Activated CD4-positive, alpha-beta memory T cell treated with anti-CD3 and anti-CD28 coated beads for 36 hours (primary cell): ENCODE results near the gene ST8SIA4. TPM values are rescaled to one million over a fixed set of nuclear protein-coding genes. Genes with fewer than 3 reads are reported as not detected.
"Not testable (repeated sequence)": the region's sequence is repeated elsewhere in the genome, so short reads cannot be mapped to it uniquely, and the experiment has no call there.

Source experiments
- CTCF ChIA-PET: fragments of 350-600 bp; sonication (Branson Sonifier 250); formaldehyde crosslinking; loops from one replicate; lab custom pipeline; 2021; ENCODE audit warnings: antibody characterized with exemption, inconsistent platforms; lab: Charles Lee
- POLR2A ChIA-PET: fragments of 350-600 bp; sonication (Branson Sonifier 250); formaldehyde crosslinking; loops from one replicate; lab custom pipeline; 2021; ENCODE audit warnings: antibody characterized with exemption; lab: Charles Lee
- DNase-seq: peaks from one replicate; pipeline ENCODE4 v3.0.0-alpha.2; 2020
- H3K27ac Mint-ChIP-seq: one replicate; pipeline ENCODE4 v1.8.0; 2021; ENCODE audit warnings: mixed read lengths
- H3K27me3 Mint-ChIP-seq: one replicate; pipeline ENCODE4 v1.8.0; 2021; ENCODE audit warnings: mixed read lengths
- H3K36me3 Mint-ChIP-seq: one replicate; pipeline ENCODE4 v1.8.0; 2021; ENCODE audit warnings: mixed read lengths
- H3K4me1 Mint-ChIP-seq: one replicate; pipeline ENCODE4 v1.8.0; 2021; ENCODE audit warnings: low read depth, mixed read lengths
- H3K4me3 Mint-ChIP-seq: one replicate; pipeline ENCODE4 v1.8.0; 2021; ENCODE audit warnings: mild to moderate bottlenecking, mixed read lengths
- H3K9me3 Mint-ChIP-seq: one replicate; pipeline ENCODE4 v1.8.0; 2021; ENCODE audit warnings: mixed read lengths
- intact Hi-C: fragments of 100-400 bp; cut with micrococcal nuclease; formaldehyde crosslinking; loops from one replicate; pipeline ENCODE4 v1.15.1; 2023
- total RNA-seq, 2 experiments: library from RNA; stranded (reverse); gene quantifications; one replicate each; pipeline ENCODE4 v1.2.3, GENCODE V29; 2021

The ST8SIA4 gene
- total RNA-seq, 2 experiments from 2014 or later, result 32.8 to 35.1 TPM

DNA sequence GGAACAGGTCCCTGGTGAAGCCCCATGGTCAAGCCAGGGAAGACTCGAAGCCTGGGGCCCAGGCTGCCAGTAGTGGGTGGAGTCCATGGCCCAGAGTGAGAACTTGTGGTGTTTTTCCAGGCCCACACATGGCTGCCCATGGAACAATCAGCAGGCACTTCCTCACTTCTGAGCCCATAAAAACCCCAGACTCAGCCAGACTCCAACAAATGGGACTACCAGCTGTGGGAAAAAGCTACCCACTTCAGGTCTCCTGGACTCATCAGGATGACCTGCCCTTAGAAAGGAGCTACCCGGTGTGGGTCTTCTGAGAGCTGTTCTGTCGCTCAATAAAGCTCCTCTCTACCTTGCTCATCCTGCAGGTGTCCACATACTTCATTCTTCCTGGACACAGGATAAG lies 108.9 kb downstream of the ST8SIA4 start:
- Mint-ChIP-seq H3K4me3 (no peak overlapping the region), H3K9me3 (peaks cover 18% of the 10 kb centered on the region), H3K4me1 (peaks cover 5% of the 10 kb centered on the region), H3K27ac (no peak overlapping the region), H3K27me3 (no peaks in the 10 kb centered on the region), H3K36me3 (peaks cover 3% of the 10 kb centered on the region)
- no peak for DNase-seq
- intact Hi-C loops, result no loop called here
- ChIA-PET POLR2A (no interaction called here), CTCF (no interaction called here)

DNA sequence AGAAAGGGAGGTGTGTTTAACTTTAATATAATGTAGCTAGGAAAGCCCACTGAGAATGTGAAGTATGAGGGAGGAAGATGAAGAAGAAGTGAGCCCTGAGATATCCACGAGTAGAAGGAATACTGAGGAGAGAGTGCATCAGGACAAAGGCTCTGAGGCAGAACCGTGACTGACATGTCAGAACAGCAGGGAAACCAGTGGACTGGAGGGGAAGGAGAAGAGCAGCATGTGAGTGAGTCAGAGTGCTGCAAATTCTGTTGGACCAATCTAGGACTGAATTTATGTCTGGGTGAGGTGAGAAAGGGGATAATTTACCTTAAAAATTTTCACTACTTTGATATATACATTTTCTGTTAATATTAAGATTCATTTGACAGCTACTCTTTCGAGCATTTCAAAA lies 110.3 kb downstream of the ST8SIA4 start:
- ChIA-PET POLR2A (no interaction called here), CTCF (no interaction called here)
- H3K4me1 Mint-ChIP-seq, result peaks cover 5% of the 10 kb centered on the region
- intact Hi-C loops, result no loop called here
- peaks cover 18% of the 10 kb centered on the region for H3K9me3 Mint-ChIP-seq
- no peak overlapping the region for H3K4me3 Mint-ChIP-seq
- H3K36me3 Mint-ChIP-seq, result peaks cover 3% of the 10 kb centered on the region
- no peak for DNase-seq
- no peaks in the 10 kb centered on the region for H3K27me3 Mint-ChIP-seq
- no peak overlapping the region for H3K27ac Mint-ChIP-seq

GRCh38 chr5:100791391-100791790 lies 111.7 kb downstream of the ST8SIA4 start:
- peaks cover 3% of the 10 kb centered on the region for H3K36me3 Mint-ChIP-seq
- ChIA-PET POLR2A (no interaction called here), CTCF (no interaction called here)
- intact Hi-C loops, result no loop called here
- peaks cover 5% of the 10 kb centered on the region for H3K4me1 Mint-ChIP-seq
- no peaks in the 10 kb centered on the region for H3K27me3 Mint-ChIP-seq
- no peak overlapping the region for H3K4me3 Mint-ChIP-seq
- no peak overlapping the region for H3K27ac Mint-ChIP-seq
- no peak for DNase-seq
- peaks cover 18% of the 10 kb centered on the region for H3K9me3 Mint-ChIP-seq

DNA sequence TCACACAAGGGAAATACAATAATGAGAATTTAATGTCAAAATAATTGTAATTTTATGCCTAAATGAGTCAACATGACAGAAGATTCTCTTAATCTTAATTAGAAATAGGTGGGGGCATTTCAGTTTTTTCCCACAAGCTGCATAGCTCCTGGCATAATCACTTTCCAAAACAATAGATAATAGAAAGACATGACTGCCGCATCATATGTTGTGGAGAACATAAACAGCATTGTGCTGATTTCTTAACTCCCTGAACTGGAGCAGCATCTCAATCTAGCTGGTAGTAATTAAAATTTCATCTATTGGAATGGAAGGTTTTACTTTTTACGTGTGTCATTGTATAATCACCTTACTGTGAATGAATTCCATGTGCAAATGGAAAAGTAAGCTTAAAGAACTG lies 112.1 kb downstream of the ST8SIA4 start:
- Mint-ChIP-seq H3K36me3 (peaks cover 3% of the 10 kb centered on the region), H3K9me3 (peaks cover 18% of the 10 kb centered on the region), H3K27me3 (no peaks in the 10 kb centered on the region), H3K4me1 (peaks cover 5% of the 10 kb centered on the region), H3K27ac (no peak overlapping the region), H3K4me3 (no peak overlapping the region)
- ChIA-PET POLR2A (no interaction called here), CTCF (no interaction called here)
- no peak for DNase-seq
- intact Hi-C loops, result no loop called here

DNA sequence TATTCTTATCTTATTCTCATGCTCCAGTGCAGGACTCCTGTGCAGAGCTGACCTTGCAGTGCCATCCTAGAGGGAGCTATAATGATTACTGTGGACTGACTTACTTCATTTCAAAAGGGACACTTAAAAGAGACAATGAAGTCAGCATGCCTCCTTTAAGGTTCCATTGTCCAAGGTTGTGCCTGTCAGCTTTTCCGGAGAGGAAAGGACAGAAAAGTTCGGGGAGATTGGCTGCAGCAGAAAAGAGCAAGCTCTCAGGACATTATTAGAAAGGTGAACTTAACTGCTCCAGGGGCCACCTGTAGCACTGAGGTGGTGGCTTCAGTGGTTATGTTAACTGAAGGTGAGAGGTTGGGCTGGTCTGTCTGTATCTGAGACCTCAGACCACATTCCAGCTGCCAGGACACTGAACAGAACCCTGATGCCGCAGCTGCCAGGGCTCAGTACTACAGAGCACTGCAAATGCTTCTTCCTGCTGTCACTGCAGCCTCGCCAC lies 112.9 kb downstream of the ST8SIA4 start:
- POLR2A ChIA-PET, result no interaction called here
- CTCF ChIA-PET, result interaction anchor here (1.0 kb wide), 2 partner anchors 16 to 110 kb away, joined by 3 read pairs; no protein-coding TSS in a partner anchor
- Mint-ChIP-seq H3K27ac (no peak overlapping the region), H3K9me3 (peaks cover 21% of the 10 kb centered on the region), H3K4me3 (no peak overlapping the region), H3K36me3 (peaks cover 3% of the 10 kb centered on the region), H3K4me1 (peaks cover 5% of the 10 kb centered on the region), H3K27me3 (no peaks in the 10 kb centered on the region)
- intact Hi-C loops, result no loop called here
- DNase-seq, result no peak

GRCh38 chr5:100789694-100790093 lies 113.4 kb downstream of the ST8SIA4 start:
- Mint-ChIP-seq H3K27ac (no peak overlapping the region), H3K27me3 (no peaks in the 10 kb centered on the region), H3K9me3 (peaks cover 20% of the 10 kb centered on the region), H3K36me3 (peaks cover under 1% of the 10 kb centered on the region), H3K4me1 (peaks cover 5% of the 10 kb centered on the region), H3K4me3 (no peak overlapping the region)
- intact Hi-C loops, result no loop called here
- ChIA-PET POLR2A (no interaction called here), CTCF (interaction anchor here (1.0 kb wide), 2 partner anchors 15 to 111 kb away, joined by 3 read pairs; no protein-coding TSS in a partner anchor)
- no peak for DNase-seq

- intact Hi-C loops, result no loop called here
- DNase-seq, result no peak
- ChIA-PET POLR2A (no interaction called here), CTCF (interaction anchor here (1.3 kb wide), 1 partner anchor 16 kb away, joined by 5 read pairs; no protein-coding TSS in a partner anchor)
- Mint-ChIP-seq H3K4me1 (peaks cover 5% of the 10 kb centered on the region), H3K9me3 (peaks cover 10% of the 10 kb centered on the region), H3K27me3 (no peaks in the 10 kb centered on the region), H3K4me3 (no peak overlapping the region), H3K27ac (no peak overlapping the region), H3K36me3 (no peaks in the 10 kb centered on the region)
Observed at GRCh38 chr5:100788417-100788816, 114.7 kb downstream of the ST8SIA4 start.

- H3K9me3 Mint-ChIP-seq, result peaks cover 6% of the 10 kb centered on the region
- intact Hi-C loops, result no loop called here
- CTCF ChIA-PET, result interaction anchor here (1.3 kb wide), 1 partner anchor 16 kb away, joined by 5 read pairs; no protein-coding TSS in a partner anchor
- no peak for DNase-seq
- no peak overlapping the region for H3K27ac Mint-ChIP-seq
- H3K27me3 Mint-ChIP-seq, result no peaks in the 10 kb centered on the region
- no peaks in the 10 kb centered on the region for H3K36me3 Mint-ChIP-seq
- H3K4me1 Mint-ChIP-seq, result peaks cover 5% of the 10 kb centered on the region
- POLR2A ChIA-PET, result no interaction called here
- H3K4me3 Mint-ChIP-seq, result no peak overlapping the region
Observed at GRCh38 chr5:100787648-100788047, 115.4 kb downstream of the ST8SIA4 start.

DNA sequence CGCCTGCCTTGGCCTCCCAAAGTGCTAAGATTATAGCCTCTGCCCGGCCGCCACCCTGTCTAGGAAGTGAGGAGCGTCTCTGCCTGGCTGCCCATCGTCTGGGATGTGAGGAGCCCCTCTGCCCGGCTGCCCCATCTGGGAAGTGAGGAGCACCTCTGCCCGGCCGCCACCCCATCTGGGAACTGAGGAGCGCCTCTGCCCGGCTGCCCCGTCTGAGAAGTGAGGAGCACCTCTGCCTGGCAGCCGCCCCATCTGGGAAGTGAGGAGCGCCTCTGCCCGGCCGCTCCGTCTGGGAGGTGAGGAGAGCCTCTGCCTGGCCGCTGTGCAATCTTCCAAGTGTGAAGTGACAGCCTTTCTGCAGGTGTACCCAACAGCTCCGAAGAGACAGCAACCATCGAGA lies 117.5 kb downstream of the ST8SIA4 start:
- CTCF ChIA-PET, DNase-seq, H3K27ac Mint-ChIP-seq, POLR2A ChIA-PET, H3K9me3 Mint-ChIP-seq, H3K27me3 Mint-ChIP-seq, H3K36me3 Mint-ChIP-seq, intact Hi-C loops, H3K4me3 Mint-ChIP-seq: not testable (repeated sequence)
- peaks cover 12% of the 10 kb centered on the region for H3K4me1 Mint-ChIP-seq

DNA sequence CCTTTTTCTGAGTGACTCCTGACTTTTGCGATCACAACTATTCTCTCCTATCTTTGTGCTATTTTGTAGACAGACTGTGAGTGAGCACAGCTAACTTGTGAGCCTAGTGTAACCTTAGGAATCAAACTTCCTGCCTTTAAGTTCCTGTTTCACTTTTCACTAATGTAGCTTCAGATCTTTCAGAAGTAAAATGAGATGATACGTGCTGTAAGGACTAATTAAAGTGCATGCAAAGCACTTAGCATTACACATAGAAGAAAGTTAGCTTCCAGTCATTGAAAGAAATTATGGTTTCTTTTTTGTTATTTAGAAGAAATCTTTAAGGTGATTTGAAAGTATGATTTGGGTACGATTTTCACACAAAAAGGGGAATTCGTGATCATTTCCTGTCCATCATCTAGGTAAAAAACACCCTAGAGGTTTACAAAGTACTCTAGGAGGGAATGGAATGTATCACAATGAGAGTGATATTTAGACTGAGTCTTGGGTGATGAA lies 122.7 kb downstream of the ST8SIA4 start:
- Mint-ChIP-seq H3K9me3 (peaks cover 4% of the 10 kb centered on the region), H3K4me1 (peaks cover 36% of the 10 kb centered on the region), H3K27me3 (no peaks in the 10 kb centered on the region), H3K4me3 (peak overlapping the region; percentile 56), H3K27ac (peak overlapping the region; percentile 87), H3K36me3 (no peaks in the 10 kb centered on the region)
- intact Hi-C loops, result loop anchor here (1.0 to 5.0 kb wide), 6 partner anchors 46 to 123 kb away; partner anchors contain the start of gene ST8SIA4
- ChIA-PET POLR2A (interaction anchor here (0.9 to 1.8 kb wide), 4 partner anchors 60 to 122 kb away, joined by 4 to 10 read pairs (median 7); partner anchors contain the start of gene ST8SIA4), CTCF (interaction anchor here (0.9 kb wide), 1 partner anchor 123 kb away, joined by 4 read pairs; the partner anchor contains the start of gene ST8SIA4)
- no peak for DNase-seq

DNA sequence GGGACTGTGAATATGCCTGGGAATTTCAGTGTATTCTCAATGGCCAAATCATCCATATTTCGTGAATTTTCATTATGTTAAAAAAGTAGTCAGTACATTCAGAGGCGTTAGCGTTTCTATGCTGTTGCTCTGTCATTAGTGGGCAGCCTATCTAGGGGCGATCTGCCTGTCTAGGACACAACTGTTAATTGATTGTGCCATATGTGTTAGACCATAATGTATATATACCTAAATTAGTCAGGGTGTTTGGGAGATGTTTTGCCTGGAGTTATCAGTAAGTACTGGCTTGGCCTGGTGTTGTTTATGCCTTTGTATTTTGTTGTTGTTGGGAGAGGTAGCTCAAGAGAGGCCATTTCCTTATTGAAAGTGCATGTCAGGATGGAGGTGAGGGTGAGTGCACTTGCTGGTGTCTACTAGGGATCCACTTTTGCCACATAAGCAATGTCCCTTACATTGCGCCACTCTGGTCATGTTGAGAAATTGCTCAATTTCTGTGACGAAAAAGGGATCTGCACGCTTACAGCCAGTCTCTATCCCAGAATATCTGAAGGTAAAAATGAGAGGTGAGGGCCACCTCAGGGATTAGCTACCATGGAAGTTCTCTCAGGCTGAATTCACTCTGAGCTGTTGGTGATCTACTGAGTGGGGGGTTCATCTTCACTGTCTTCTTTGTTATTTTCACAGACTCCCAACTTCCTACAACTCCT lies 123.3 kb downstream of the ST8SIA4 start:
- peak overlapping the region; percentile 87 for H3K27ac Mint-ChIP-seq
- ChIA-PET POLR2A (interaction anchor here (0.9 to 1.8 kb wide), 4 partner anchors 60 to 123 kb away, joined by 4 to 10 read pairs (median 7); partner anchors contain the start of gene ST8SIA4), CTCF (interaction anchor here (0.9 kb wide), 1 partner anchor 123 kb away, joined by 4 read pairs; the partner anchor contains the start of gene ST8SIA4)
- H3K4me1 Mint-ChIP-seq, result peaks cover 36% of the 10 kb centered on the region
- intact Hi-C loops, result loop anchor here (1.0 to 5.0 kb wide), 6 partner anchors 46 to 123 kb away; partner anchors contain the start of gene ST8SIA4
- no peaks in the 10 kb centered on the region for H3K9me3 Mint-ChIP-seq
- no peaks in the 10 kb centered on the region for H3K27me3 Mint-ChIP-seq
- no peak for DNase-seq
- H3K36me3 Mint-ChIP-seq, result no peaks in the 10 kb centered on the region
- H3K4me3 Mint-ChIP-seq, result peak overlapping the region; percentile 56

- ChIA-PET POLR2A (interaction anchor here (1.0 to 1.3 kb wide), 2 partner anchors 122 to 125 kb away, joined by 5 read pairs; partner anchors contain the start of gene ST8SIA4), CTCF (interaction anchor here (1.2 kb wide), 1 partner anchor 123 kb away, joined by 5 read pairs; no protein-coding TSS in a partner anchor)
- DNase-seq, result peak; percentile 34
- no peaks in the 10 kb centered on the region for H3K9me3 Mint-ChIP-seq
- H3K27ac Mint-ChIP-seq, result peak overlapping the region; percentile 71
- H3K4me1 Mint-ChIP-seq, result peaks cover 36% of the 10 kb centered on the region
- H3K36me3 Mint-ChIP-seq, result no peaks in the 10 kb centered on the region
- no peaks in the 10 kb centered on the region for H3K27me3 Mint-ChIP-seq
- intact Hi-C loops, result no loop called here
- no peak overlapping the region for H3K4me3 Mint-ChIP-seq
Observed at GRCh38 chr5:100777680-100778300, 125.3 kb downstream of the ST8SIA4 start.
